GM12878 (cell line): ENCODE results near the gene CITED2.

ENCODE experiments used
- ASH2L ChIP-seq: fragments of 300-600, 200-600 bp; sonication (generic); IDR thresholded peaks from 2 replicates; pipeline ENCODE4 v1.6.1; 2017; ENCODE audit warnings: low read depth, mild to moderate bottlenecking, borderline replicate concordance
- BHLHE40 ChIP-seq, 2 experiments: fragments of 450-650 bp in 1 of 2; IDR thresholded peaks; 2 replicates each; pipeline ENCODE4 v1.6.1; 2011 to 2017; ENCODE audit warnings: low read depth in 2 of 2, borderline replicate concordance in 1 of 2, improper control_type of control experiment in 1 of 2, low read length in 1 of 2, mild to moderate bottlenecking in 1 of 2
- CBFB ChIP-seq: IDR thresholded peaks from 2 replicates; pipeline ENCODE4 v1.6.1; 2016; ENCODE audit warnings: antibody characterized with exemption, low read depth
- CBX5 ChIP-seq: sonication (generic); IDR thresholded peaks from 2 replicates; pipeline ENCODE4 v1.6.1; 2016; ENCODE audit warnings: low read depth, moderate library complexity, mild to moderate bottlenecking, inconsistent platforms
- CEBPZ ChIP-seq: fragments of 150-350 bp; IDR thresholded peaks from 2 replicates; pipeline ENCODE4 v1.6.1; 2016; ENCODE audit warnings: low read depth, low read length
- CTCF ChIP-seq, 3 experiments: IDR thresholded peaks in 2 of 3; conservative IDR thresholded peaks in 1 of 3; 2 replicates each; pipeline ENCODE4 v1.5.1; 2011; ENCODE audit warnings: low read depth in 3 of 3, low read length in 3 of 3, mild to moderate bottlenecking in 3 of 3, control low read depth in 2 of 3, moderate library complexity in 2 of 3, inconsistent platforms in 1 of 3, mixed read lengths in 1 of 3; ENCODE audit not compliant: control insufficient read depth in 2 of 3, insufficient read depth in 1 of 3; ENCODE audit errors: extremely low read depth in 1 of 3
- GABPA ChIP-seq: IDR thresholded peaks from 2 replicates; pipeline ENCODE4 v1.6.1; 2014; ENCODE audit warnings: antibody characterized with exemption, low read depth, mild to moderate bottlenecking, inconsistent platforms
- IKZF1 ChIP-seq: fragments of 450-650 bp; conservative IDR thresholded peaks from 2 replicates; pipeline ENCODE4 v1.6.1; 2017; ENCODE audit warnings: antibody characterized with exemption, mild to moderate bottlenecking
- POLR2A ChIP-seq: IDR thresholded peaks from 2 replicates; pipeline ENCODE4 v1.6.1; 2011; ENCODE audit warnings: low read depth, mild to moderate bottlenecking, low read length
- RB1 ChIP-seq: fragments of 450-650 bp; formaldehyde crosslinking; IDR thresholded peaks from 2 replicates; pipeline ENCODE4 v1.6.1; 2017; ENCODE audit warnings: mild to moderate bottlenecking, borderline replicate concordance
- SUZ12 ChIP-seq: fragments of 200-600 bp; sonication (generic); IDR thresholded peaks from one replicate; pipeline ENCODE4 v1.6.1; 2018; ENCODE audit warnings: antibody characterized with exemption, mild to moderate bottlenecking; ENCODE audit not compliant: unreplicated experiment
- TAF1 ChIP-seq: IDR thresholded peaks from 2 replicates; pipeline ENCODE4 v1.6.1; 2011; ENCODE audit warnings: mild to moderate bottlenecking, low read depth, low read length, borderline replicate concordance

GRCh38 chr6:139416146-139416545, 41.7 kb upstream of the CITED2 start:
- no peak for TF ChIP-seq CBX5
- TF ChIP-seq CBFB: no peak
- TF ChIP-seq CTCF (IDR thresholded peaks at IDR 0.05 in 2 of 3, conservative IDR thresholded peaks at IDR 0.05 in 1 of 3; ENCODE audit: control insufficient read depth in 2 of 3, extremely low read depth in 1 of 3, insufficient read depth in 1 of 3, low read depth in 3 of 3, low read length in 3 of 3): no peak
- no peak for TF ChIP-seq CEBPZ
- TF ChIP-seq SUZ12: no peak
- TF ChIP-seq GABPA: no peak
- TF ChIP-seq IKZF1: no peak
- no peak for TF ChIP-seq ASH2L
- TF ChIP-seq RB1: no peak
- TF ChIP-seq POLR2A: no peak
- TF ChIP-seq TAF1: no peak
- TF ChIP-seq BHLHE40 (IDR thresholded peaks at IDR 0.05; ENCODE audit: borderline replicate concordance in 1 of 2, low read depth in 2 of 2, low read length in 1 of 2): no peak
